Uterus (tissue), 4 donors: ENCODE data around the gene YARS2. TPM values are rescaled to one million over a fixed set of nuclear protein-coding genes. Genes with fewer than 3 reads are reported as not detected.

Source experiments
- DNase-seq, 2 donors: peaks; one replicate each; pipeline ENCODE4 v3.0.0-alpha.2; 2019 to 2020
- H3K27ac ChIP-seq, 2 donors: fragments of 200-600 bp; sonication (generic); 1 replicate in 1 of 2; 2 replicates in 1 of 2; pipeline ENCODE4 v1.5.1; 2016 to 2018
- H3K27me3 ChIP-seq, 2 donors: fragments of 200-600 bp; sonication (generic); one replicate each; pipeline ENCODE4 v1.5.1; 2018 to 2019; ENCODE audit warnings: control low read depth in 1 of 2
- H3K36me3 ChIP-seq, 2 donors: fragments of 200-600 bp; sonication (generic); one replicate each; pipeline ENCODE4 v1.5.1; 2019; ENCODE audit warnings: control low read depth in 1 of 2
- H3K4me1 ChIP-seq, 2 donors: fragments of 200-600 bp; sonication (generic); one replicate each; pipeline ENCODE4 v1.5.1; 2018 to 2019; ENCODE audit warnings: control low read depth in 1 of 2
- H3K4me3 ChIP-seq, 2 donors: fragments of 200-600 bp; sonication (generic); 1 replicate in 1 of 2; 2 replicates in 1 of 2; pipeline ENCODE4 v1.5.1; 2018 to 2019; ENCODE audit warnings: mild to moderate bottlenecking in 1 of 2
- H3K9me3 ChIP-seq, 2 donors: fragments of 200-600 bp; sonication (generic); one replicate each; pipeline ENCODE4 v1.5.1; 2019; ENCODE audit warnings: control low read depth in 1 of 2
- CTCF ChIP-seq, 4 experiments: fragments of 200-600 bp in 2 of 4; fragments of 450-650 bp in 2 of 4; sonication (generic) in 2 of 4; IDR thresholded peaks; one replicate each; pipeline ENCODE4 v1.5.1; 2016 to 2019; ENCODE audit warnings: antibody characterized with exemption in 4 of 4, mild to moderate bottlenecking in 2 of 4, moderate library complexity in 1 of 4
- POLR2A ChIP-seq, 2 donors: fragments of 450-650 bp; IDR thresholded peaks; one replicate each; pipeline ENCODE4 v1.6.1; 2016; ENCODE audit warnings: antibody characterized with exemption in 2 of 2, mild to moderate bottlenecking in 1 of 2, moderate library complexity in 1 of 2
- intact Hi-C: fragments of 100-400 bp; cut with DNase I; formaldehyde crosslinking; loops from one replicate; pipeline ENCODE4 v1.15.1; 2023; ENCODE audit warnings: low total_unique reads
- total RNA-seq, 4 donors: library from RNA; depleted of rRNA in 3 of 4; stranded (reverse); fragments of >200 nt in 3 of 4; gene quantifications; one replicate each; pipeline versions ENCODE4 v1.1.0 to v1.2.4, GENCODE V29; 2014 to 2023
- donor health status: DM: yes; HTN: yes; CAD: no.

The YARS2 gene
- total RNA-seq, result 10 to 100 TPM; 14.3 to 40.0 (median 15.2) TPM

- peak; percentile 92 to 96 for DNase-seq
These were observed at the start of gene YARS2 for GRCh38 chr12:32755654-32756475. YARS2 (minus strand) TSS chr12:32755897; CDS start chr12:32755874, 23 bp downstream.

GRCh38 chr12:32804301-32804700 lies 48.6 kb upstream of the YARS2 start:
- no peak for TF ChIP-seq POLR2A (IDR thresholded peaks at IDR 0.05)
- no peak for TF ChIP-seq CTCF (IDR thresholded peaks at IDR 0.05)

More at GRCh38 chr12:32755654-32756475, at the start of gene YARS2:
- Histone ChIP-seq H3K4me3 (peak within 1 kb of the TSS; percentile 69 to 87), H3K27me3 (no peaks in the 10 kb centered on the region), H3K9me3 (no peaks in the 10 kb centered on the region), H3K27ac (peak within 1 kb of the TSS; percentile 89 to 96), H3K36me3 (no peaks in the 10 kb centered on the region), H3K4me1 (no peaks in the 10 kb centered on the region)
- intact Hi-C loops, result no loop called here
- TF ChIP-seq POLR2A (IDR thresholded peaks at IDR 0.05) (peak in 1 of 2 donors; percentile 57), CTCF (IDR thresholded peaks at IDR 0.05) (peak; percentile 67 to 85 (median 81))

GRCh38 chr12:32801269-32801980 lies 45.7 kb upstream of the YARS2 start:
- H3K4me1 ChIP-seq, result no peaks in the 10 kb centered on the region
- no peaks in the 10 kb centered on the region for H3K27me3 ChIP-seq
- H3K36me3 ChIP-seq, result no peaks in the 10 kb centered on the region
- no peak for TF ChIP-seq POLR2A (IDR thresholded peaks at IDR 0.05)
- TF ChIP-seq CTCF (IDR thresholded peaks at IDR 0.05), result no peak
- intact Hi-C loops, result no loop called here
- no peak overlapping the region for H3K4me3 ChIP-seq
- H3K27ac ChIP-seq, result no peak overlapping the region
- H3K9me3 ChIP-seq, result no peaks in the 10 kb centered on the region
- DNase-seq, result no peak

More at GRCh38 chr12:32804301-32804700, 48.6 kb upstream of the YARS2 start:
- no peak overlapping the region for H3K4me3 ChIP-seq
- intact Hi-C loops, result no loop called here
- H3K4me1 ChIP-seq, result no peaks in the 10 kb centered on the region
- H3K36me3 ChIP-seq, result no peaks in the 10 kb centered on the region
- H3K27ac ChIP-seq, result no peak overlapping the region
- H3K27me3 ChIP-seq, result no peaks in the 10 kb centered on the region
- DNase-seq, result no peak
- H3K9me3 ChIP-seq, result no peaks in the 10 kb centered on the region

GRCh38 chr12:32794281-32794680 lies 38.6 kb upstream of the YARS2 start:
- Histone ChIP-seq H3K4me3 (no peak overlapping the region), H3K36me3 (no peaks in the 10 kb centered on the region), H3K4me1 (no peaks in the 10 kb centered on the region), H3K27me3 (no peaks in the 10 kb centered on the region), H3K27ac (no peak overlapping the region), H3K9me3 (no peaks in the 10 kb centered on the region)
- DNase-seq, result no peak
- intact Hi-C loops, result no loop called here
- no peak for TF ChIP-seq POLR2A (IDR thresholded peaks at IDR 0.05)
- no peak for TF ChIP-seq CTCF (IDR thresholded peaks at IDR 0.05)

GRCh38 chr12:32789916-32790315 lies 34.2 kb upstream of the YARS2 start:
- Histone ChIP-seq H3K27ac (no peak overlapping the region), H3K27me3 (no peaks in the 10 kb centered on the region), H3K4me3 (no peak overlapping the region), H3K9me3 (no peaks in the 10 kb centered on the region), H3K36me3 (no peaks in the 10 kb centered on the region), H3K4me1 (no peaks in the 10 kb centered on the region)
- intact Hi-C loops, result no loop called here
- TF ChIP-seq POLR2A (IDR thresholded peaks at IDR 0.05), result no peak
- no peak for TF ChIP-seq CTCF (IDR thresholded peaks at IDR 0.05)
- no peak for DNase-seq
